Fibroblast of skin of left biceps (primary cell): ENCODE results near the gene KCNAB2.

Experiments used
- DNase-seq, 2 experiments: peaks; one replicate each; pipeline ENCODE4 v3.0.0-alpha.2; 2013; ENCODE audit warnings: low read depth in 2 of 2

Gene KCNAB2

GRCh38 chr1:6108476-6108875 is 62.8 kb downstream of the KCNAB2 start:
- DNase-seq, result no peak

DNA sequence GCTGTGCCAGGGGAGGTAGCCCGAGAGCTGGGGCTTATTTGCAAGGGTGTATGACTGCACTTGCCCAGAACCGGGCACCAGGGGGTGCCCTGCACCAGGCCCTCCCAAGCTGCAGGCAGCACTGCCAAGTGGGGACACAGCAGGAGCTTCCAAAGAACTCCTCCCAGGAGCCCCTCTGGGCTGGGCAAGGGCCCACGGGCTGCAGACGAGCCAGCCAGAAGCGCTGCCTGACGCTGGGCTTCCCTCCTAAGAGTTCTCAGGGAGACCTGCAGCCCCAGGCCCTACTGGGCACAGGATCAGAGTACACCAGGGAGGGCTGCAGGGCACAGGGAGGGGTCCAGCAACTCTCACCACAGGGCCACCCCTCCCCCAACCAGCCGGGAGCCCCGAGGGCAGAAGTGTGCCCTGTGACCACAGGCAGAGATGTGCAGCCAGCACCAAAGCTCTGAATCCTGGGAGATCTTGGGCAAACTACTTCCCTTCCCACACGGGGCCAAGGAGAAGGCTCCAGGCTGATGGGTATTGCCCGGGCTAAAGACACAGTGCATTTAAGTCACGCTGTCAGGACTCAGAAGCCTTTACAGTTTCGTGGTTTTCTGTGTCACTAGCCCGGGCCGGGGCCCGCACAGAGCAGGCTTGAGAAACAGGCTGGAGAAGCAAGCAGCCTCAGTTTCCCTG is 63.4 kb downstream of the KCNAB2 start:
- no peak for DNase-seq

- no peak for DNase-seq
Observed at GRCh38 chr1:6109688-6110087, 64.0 kb downstream of the KCNAB2 start.

GRCh38 chr1:6110326-6110725 is 64.6 kb downstream of the KCNAB2 start:
- DNase-seq, result no peak

DNA sequence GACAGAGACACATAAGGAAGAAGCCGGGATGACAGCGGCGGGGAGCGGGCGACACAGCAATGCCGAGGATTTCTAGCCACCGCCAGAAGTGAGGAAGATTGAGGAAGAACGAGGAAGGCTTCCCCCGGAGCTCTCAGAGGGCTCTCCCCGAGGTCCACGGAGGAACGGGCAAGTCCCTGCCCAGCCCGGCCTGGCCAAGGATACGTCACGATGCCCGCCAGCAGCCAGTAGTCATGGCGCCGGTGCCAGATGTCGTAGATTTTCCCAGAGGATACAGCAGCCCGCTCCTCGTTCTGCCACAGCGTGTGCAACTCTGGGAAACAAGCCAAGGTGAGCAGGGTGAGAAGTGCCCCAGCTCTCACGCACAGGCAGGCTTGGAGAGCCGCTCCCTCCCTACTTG is 65.9 kb downstream of the KCNAB2 start:
- DNase-seq, result no peak

- no peak for DNase-seq
Observed at GRCh38 chr1:6111991-6112689, 66.5 kb downstream of the KCNAB2 start.

- DNase-seq, result no peak
Observed at GRCh38 chr1:6112690-6113005, 67.0 kb downstream of the KCNAB2 start.

- no peak for DNase-seq
Observed at GRCh38 chr1:6113116-6113515, 67.4 kb downstream of the KCNAB2 start.

DNA sequence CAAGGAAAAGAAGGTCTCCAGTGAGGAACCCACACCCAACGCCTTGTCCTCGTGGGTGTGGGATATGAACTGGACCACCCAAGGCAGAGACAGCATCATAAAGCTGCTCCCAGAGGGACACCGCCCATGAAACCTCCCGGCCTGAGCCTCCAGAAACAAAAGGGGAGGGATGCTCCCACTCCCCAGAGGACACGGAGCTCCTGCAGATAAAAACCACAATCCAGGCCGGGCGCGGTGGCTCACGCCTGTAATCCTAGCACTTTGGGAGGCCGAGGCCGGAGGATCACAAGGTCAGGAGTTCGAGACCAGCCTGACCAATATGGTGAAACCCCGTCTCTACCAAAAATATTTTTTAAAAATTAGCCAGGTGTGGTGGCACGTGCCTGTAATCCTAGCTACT is 68.1 kb downstream of the KCNAB2 start:
- no peak for DNase-seq

DNA sequence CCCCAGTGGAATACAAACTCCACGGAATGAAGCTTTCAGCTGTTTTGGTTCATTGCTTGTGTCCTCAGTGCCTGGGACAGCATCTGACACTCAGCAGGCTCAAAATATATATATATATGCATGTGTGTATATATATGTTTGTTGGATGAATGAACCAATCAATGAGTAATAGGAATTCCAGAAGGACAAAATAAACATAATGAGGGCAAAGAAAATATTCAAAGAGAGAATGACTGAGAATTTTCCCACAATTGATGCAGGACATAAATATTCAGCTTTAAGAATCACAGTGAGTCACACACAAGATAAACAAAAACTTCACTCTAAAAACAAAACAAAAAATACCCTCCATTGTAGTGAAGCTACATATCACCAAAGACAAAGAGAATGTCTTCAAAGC is 70.4 kb downstream of the KCNAB2 start:
- no peak for DNase-seq

GRCh38 chr1:6117064-6117463 is 71.4 kb downstream of the KCNAB2 start:
- no peak for DNase-seq

GRCh38 chr1:6117624-6118023 is 71.9 kb downstream of the KCNAB2 start:
- DNase-seq, result no peak

- DNase-seq, result no peak
Observed at GRCh38 chr1:6118415-6118814, 72.7 kb downstream of the KCNAB2 start.

DNA sequence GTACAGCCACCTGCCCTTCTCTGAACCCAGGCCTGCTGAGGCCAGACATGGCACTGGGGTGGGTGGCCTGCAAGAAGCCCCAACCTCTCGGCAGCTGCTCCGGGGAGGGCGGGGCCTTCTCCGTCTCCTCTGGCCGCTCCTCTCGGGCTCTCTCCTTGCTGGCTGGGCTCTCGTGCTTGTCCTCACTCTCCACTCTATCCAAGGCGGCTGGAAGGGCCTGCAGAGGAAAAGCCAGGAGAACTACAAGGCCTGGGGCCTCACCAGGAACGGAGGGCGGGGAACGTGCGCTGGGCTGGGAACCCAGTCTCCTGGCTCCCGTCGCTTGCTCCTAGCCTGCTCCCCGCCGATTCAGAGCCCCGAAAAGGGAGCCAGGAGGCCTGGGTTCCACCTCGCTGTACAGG is 75.3 kb downstream of the KCNAB2 start:
- no peak for DNase-seq

DNA sequence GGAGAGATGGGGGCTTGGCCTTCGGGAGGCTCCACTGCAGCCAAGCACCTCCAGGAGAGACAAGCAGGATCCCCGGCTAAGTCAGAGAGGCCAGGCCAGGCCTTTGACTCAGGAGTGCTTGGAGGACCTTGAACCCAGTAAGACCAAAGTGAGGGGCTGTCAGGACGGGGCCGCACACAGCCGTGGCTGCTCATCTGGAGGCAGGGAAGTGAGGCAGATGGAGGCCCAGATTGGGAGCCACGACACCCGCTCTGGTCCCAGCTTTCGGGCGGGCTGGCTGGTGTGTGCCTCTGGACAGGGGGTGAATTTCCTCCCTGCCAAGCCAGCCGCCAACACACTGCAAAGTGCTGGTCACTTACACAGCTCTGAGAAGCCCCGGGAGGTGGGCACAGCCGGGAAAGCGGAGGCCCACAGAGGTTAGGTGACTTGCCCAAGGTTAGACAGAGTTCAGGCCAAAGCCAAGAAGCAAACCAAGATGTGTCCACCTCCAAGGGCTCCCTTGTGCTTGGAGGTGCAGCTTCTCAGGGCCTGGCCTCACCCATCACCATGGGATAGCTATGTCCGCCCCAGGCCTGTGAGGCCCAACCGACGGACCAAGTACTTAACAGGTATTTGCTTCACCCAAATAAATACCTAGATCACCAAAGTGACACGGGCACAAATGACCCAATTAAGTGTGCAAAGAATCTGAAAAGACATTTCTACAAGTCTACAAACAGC is 76.1 kb downstream of the KCNAB2 start:
- no peak for DNase-seq

GRCh38 chr1:6123083-6123482 is 77.4 kb downstream of the KCNAB2 start:
- DNase-seq, result no peak

- no peak for DNase-seq
Observed at GRCh38 chr1:6123816-6124215, 78.1 kb downstream of the KCNAB2 start.

GRCh38 chr1:6124341-6124740 is 78.7 kb downstream of the KCNAB2 start:
- no peak for DNase-seq

DNA sequence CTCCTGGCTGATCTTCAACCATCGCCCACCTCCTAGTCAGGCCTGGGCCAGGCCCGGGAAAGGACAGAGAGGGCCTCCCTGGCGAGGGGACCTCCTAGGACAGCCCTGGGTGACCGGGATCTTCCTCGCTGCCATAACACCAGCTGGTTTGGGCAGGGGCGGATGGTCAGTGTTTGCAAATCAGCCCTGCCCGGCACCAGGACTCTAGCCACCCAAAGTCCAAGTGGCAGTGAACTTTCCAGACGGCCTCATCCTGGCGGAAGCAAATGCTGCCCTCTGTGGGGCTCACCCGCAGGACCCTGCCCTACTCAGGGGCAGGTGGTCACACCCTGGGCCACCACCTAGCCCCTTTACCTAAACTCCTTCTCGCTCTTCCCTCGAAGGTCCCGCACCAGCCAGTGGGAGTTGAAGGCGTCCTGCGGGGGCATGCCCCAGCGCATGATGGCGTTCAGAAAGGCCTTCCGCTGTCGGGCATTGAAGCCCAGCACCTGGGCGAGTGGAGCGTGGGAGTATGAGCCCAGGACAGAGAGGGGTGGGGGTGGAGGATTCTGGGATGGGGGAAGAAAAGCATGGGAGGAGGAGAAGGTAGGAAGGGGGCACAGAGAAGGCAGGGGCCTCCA is 79.2 kb downstream of the KCNAB2 start:
- no peak for DNase-seq

DNA sequence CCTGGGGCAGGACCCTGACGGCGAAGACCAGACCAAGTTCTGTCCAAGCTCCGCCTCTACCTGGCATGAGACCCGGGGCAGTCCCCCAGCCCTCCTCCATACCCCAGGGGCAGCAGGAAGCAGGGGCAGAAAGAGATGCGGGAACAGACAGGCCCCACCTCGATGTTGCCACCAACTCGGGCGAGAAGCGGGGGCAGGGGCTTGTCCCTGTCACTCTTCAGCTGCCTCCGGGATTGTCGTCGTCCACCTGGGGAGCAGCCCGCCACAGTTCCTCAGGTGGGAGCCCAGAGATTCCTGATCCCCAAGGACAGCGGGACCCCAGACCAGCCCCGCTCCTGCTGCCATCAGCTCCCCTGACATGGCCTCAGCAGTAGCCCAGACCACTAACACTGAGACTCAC is 79.7 kb downstream of the KCNAB2 start:
- no peak for DNase-seq

- DNase-seq, result no peak
Observed at GRCh38 chr1:6126028-6126427, 80.3 kb downstream of the KCNAB2 start.

DNA sequence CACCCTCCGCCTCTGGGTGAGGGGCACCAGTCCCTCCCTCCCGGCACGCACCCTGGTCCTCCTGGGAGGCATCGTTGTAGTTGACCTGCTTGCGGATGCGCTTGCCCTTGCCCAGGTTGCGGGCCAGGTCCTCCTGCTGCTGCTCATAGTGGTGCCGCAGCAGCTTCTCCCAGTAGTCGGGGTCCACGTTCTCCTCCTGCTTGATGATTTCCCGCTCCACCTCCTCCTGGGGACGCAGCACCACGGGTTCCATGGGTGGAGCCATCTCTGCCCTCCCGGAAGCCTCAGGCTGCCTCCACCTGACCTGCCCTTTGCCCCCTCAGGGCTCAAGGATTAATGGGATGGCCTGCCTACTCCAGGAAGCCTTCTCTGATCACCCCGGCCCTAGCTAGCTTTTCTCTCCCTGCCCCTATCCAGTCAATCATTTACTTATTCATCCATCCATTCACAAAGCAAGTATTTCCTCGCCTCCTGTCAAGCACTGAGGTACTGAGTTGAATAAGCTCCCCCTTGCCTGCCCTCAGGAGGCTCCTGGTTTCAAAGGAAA is 80.9 kb downstream of the KCNAB2 start:
- no peak for DNase-seq
